Keratinocyte (primary cell): ENCODE data around the gene TTC3.

ENCODE experiments used
- EZH2 ChIP-seq: IDR thresholded peaks from one replicate; pipeline ENCODE4 v1.6.1; 2012; ENCODE audit warnings: inconsistent platforms, mild to moderate bottlenecking, low read length, moderate library complexity
- TF ChIP-seq, protein P1 (sequence below), 3 experiments: IDR thresholded peaks in 1 of 3; conservative IDR thresholded peaks in 1 of 3; optimal IDR thresholded peaks in 1 of 3; 2 replicates in 2 of 3; 3 replicates in 1 of 3; pipeline versions ENCODE3 to v1.5.1; 2011; ENCODE audit warnings: low read length in 3 of 3, mild to moderate bottlenecking in 3 of 3, moderate library complexity in 2 of 3, control low read depth in 1 of 3, inconsistent platforms in 1 of 3; ENCODE audit not compliant: insufficient read depth in 2 of 3; ENCODE audit errors: extremely low read depth in 1 of 3

DNA sequence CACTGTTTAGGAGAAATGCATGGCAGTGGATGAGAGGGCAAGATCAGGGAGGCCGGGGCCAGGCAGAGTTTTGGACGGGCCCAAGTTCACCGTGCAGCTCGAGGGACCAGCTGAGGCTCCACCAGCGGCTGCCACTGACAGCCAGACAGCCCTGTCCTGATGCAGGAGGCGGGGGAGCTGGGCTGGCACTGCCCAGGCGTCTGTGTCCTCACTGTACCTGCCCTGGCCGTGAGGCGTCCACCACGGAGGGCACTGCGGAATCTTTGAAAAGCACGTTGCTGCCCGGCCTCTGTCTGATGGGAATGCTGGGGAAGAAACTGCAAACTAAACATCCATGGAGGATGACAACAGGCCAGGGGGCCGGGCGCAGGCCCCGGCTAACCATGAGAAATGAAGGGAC is 158.6 kb downstream of the TTC3 start:
- TF ChIP-seq, protein P1, sequence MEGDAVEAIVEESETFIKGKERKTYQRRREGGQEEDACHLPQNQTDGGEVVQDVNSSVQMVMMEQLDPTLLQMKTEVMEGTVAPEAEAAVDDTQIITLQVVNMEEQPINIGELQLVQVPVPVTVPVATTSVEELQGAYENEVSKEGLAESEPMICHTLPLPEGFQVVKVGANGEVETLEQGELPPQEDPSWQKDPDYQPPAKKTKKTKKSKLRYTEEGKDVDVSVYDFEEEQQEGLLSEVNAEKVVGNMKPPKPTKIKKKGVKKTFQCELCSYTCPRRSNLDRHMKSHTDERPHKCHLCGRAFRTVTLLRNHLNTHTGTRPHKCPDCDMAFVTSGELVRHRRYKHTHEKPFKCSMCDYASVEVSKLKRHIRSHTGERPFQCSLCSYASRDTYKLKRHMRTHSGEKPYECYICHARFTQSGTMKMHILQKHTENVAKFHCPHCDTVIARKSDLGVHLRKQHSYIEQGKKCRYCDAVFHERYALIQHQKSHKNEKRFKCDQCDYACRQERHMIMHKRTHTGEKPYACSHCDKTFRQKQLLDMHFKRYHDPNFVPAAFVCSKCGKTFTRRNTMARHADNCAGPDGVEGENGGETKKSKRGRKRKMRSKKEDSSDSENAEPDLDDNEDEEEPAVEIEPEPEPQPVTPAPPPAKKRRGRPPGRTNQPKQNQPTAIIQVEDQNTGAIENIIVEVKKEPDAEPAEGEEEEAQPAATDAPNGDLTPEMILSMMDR (optimal IDR thresholded peaks at IDR 0.05 in 1 of 3, IDR thresholded peaks at IDR 0.05 in 1 of 3, conservative IDR thresholded peaks at IDR 0.05 in 1 of 3; ENCODE audit: extremely low read depth in 1 of 3, insufficient read depth in 2 of 3, low read length in 3 of 3): no peak
- no peak for TF ChIP-seq EZH2
